NCI-H187 (cell line): ENCODE data around the gene ATRIP.

Experiments used
- DNase-seq, 2 experiments: peaks; one replicate each; lab custom pipeline; 2025; lab: John Stamatoyannopoulos, UW

ATRIP gene

GRCh38 chr3:48410205-48411040 is 36.1 kb upstream of the ATRIP start:
- no peak for DNase-seq

- no peak for DNase-seq
Observed at GRCh38 chr3:48411041-48411588, 35.4 kb upstream of the ATRIP start.

- no peak for DNase-seq
Observed at GRCh38 chr3:48411606-48412374, 34.7 kb upstream of the ATRIP start.

GRCh38 chr3:48412375-48413001 is 34.0 kb upstream of the ATRIP start:
- no peak for DNase-seq

GRCh38 chr3:48413086-48413485 is 33.5 kb upstream of the ATRIP start:
- DNase-seq: no peak

GRCh38 chr3:48413611-48414010 is 32.9 kb upstream of the ATRIP start:
- DNase-seq: no peak

- DNase-seq: no peak
Observed at GRCh38 chr3:48414376-48415250, 31.9 kb upstream of the ATRIP start.

- DNase-seq: no peak
Observed at GRCh38 chr3:48415251-48415953, 31.1 kb upstream of the ATRIP start.

- DNase-seq: no peak
Observed at GRCh38 chr3:48416091-48416505, 30.4 kb upstream of the ATRIP start.

- DNase-seq: no peak
Observed at GRCh38 chr3:48416546-48416945, 30.0 kb upstream of the ATRIP start.

GRCh38 chr3:48417529-48418108 is 28.9 kb upstream of the ATRIP start:
- DNase-seq: no peak

- DNase-seq: no peak
Observed at GRCh38 chr3:48418140-48418539, 28.4 kb upstream of the ATRIP start.

- DNase-seq: no peak
Observed at GRCh38 chr3:48418651-48419050, 27.9 kb upstream of the ATRIP start.

GRCh38 chr3:48419149-48419548 is 27.4 kb upstream of the ATRIP start:
- DNase-seq: no peak

GRCh38 chr3:48419597-48419996 is 26.9 kb upstream of the ATRIP start:
- DNase-seq: no peak

- DNase-seq: no peak
Observed at GRCh38 chr3:48420561-48420960, 26.0 kb upstream of the ATRIP start.

GRCh38 chr3:48422272-48422671 is 24.3 kb upstream of the ATRIP start:
- DNase-seq: no peak

GRCh38 chr3:48422681-48423080 is 23.9 kb upstream of the ATRIP start:
- no peak for DNase-seq

- DNase-seq: no peak
Observed at GRCh38 chr3:48423241-48423882, 23.2 kb upstream of the ATRIP start.
